Middle frontal gyrus (tissue), 1 donor: ENCODE results near the gene SLC26A4.
"Not testable (repeated sequence)": the region's sequence is repeated elsewhere in the genome, so short reads cannot be mapped to it uniquely, and the experiment has no call there.

Source experiments
- DNase-seq: peaks from one replicate; pipeline ENCODE4 v3.0.0-alpha.2; 2015; ENCODE audit warnings: low spot score; ENCODE audit errors: extremely low spot score

The SLC26A4 gene

GRCh38 chr7:107660381-107661080 lies at the start of gene SLC26A4:
TSS of gene SLC26A4 (plus strand) at chr7:107660828. CDS start at chr7:107661642, 814 bp downstream.
- no peak for DNase-seq

GRCh38 chr7:107613439-107613838 lies 47.2 kb upstream of the SLC26A4 start:
- no peak for DNase-seq

- DNase-seq: no peak
Observed at GRCh38 chr7:107613948-107614347, 46.7 kb upstream of the SLC26A4 start.

GRCh38 chr7:107614425-107614824 lies 46.2 kb upstream of the SLC26A4 start:
- DNase-seq: no peak

GRCh38 chr7:107615910-107616680 lies 44.5 kb upstream of the SLC26A4 start:
- no peak for DNase-seq

GRCh38 chr7:107622429-107622828 lies 38.2 kb upstream of the SLC26A4 start:
- DNase-seq: no peak

GRCh38 chr7:107622894-107623293 lies 37.7 kb upstream of the SLC26A4 start:
- DNase-seq: no peak

GRCh38 chr7:107627002-107627401 lies 33.6 kb upstream of the SLC26A4 start:
- DNase-seq: no peak

- no peak for DNase-seq
Observed at GRCh38 chr7:107628461-107629064, 32.1 kb upstream of the SLC26A4 start.

GRCh38 chr7:107630342-107630741 lies 30.3 kb upstream of the SLC26A4 start:
- DNase-seq: no peak

- DNase-seq: no peak
Observed at GRCh38 chr7:107631588-107632491, 28.8 kb upstream of the SLC26A4 start.

GRCh38 chr7:107632492-107632865 lies 28.1 kb upstream of the SLC26A4 start:
- DNase-seq: no peak

GRCh38 chr7:107638594-107638993 lies 22.0 kb upstream of the SLC26A4 start:
- DNase-seq: no peak

GRCh38 chr7:107639070-107639469 lies 21.6 kb upstream of the SLC26A4 start:
- DNase-seq: not testable (repeated sequence)

- DNase-seq: no peak
Observed at GRCh38 chr7:107641676-107642075, 19.0 kb upstream of the SLC26A4 start.

GRCh38 chr7:107642501-107642900 lies 18.1 kb upstream of the SLC26A4 start:
- DNase-seq: no peak

- no peak for DNase-seq
Observed at GRCh38 chr7:107643407-107643806, 17.2 kb upstream of the SLC26A4 start.

- no peak for DNase-seq
Observed at GRCh38 chr7:107643938-107644308, 16.7 kb upstream of the SLC26A4 start.

- peak; percentile 44 for DNase-seq
Observed at GRCh38 chr7:107644309-107644974, 16.2 kb upstream of the SLC26A4 start.

- DNase-seq: no peak
Observed at GRCh38 chr7:107652642-107653041, 8.0 kb upstream of the SLC26A4 start.

- no peak for DNase-seq
Observed at GRCh38 chr7:107658467-107658866, 2.2 kb upstream of the SLC26A4 start.
